GM19023 (cell line): ENCODE measurements around the gene GPR84.
A peak's percentile ranks its signal among the peaks of the same experiment; 100 is the strongest.
"Not testable (repeated sequence)": the region's sequence is repeated elsewhere in the genome, so short reads cannot be mapped to it uniquely, and the experiment has no call there.

Experiments
- ATAC-seq: cut with Tn5 transposase; IDR thresholded peaks from one replicate; pipeline ENCODE4 v1.9.1; 2021; ENCODE audit warnings: mild to moderate bottlenecking, moderate library complexity; ENCODE audit not compliant: unreplicated experiment

Gene GPR84

DNA sequence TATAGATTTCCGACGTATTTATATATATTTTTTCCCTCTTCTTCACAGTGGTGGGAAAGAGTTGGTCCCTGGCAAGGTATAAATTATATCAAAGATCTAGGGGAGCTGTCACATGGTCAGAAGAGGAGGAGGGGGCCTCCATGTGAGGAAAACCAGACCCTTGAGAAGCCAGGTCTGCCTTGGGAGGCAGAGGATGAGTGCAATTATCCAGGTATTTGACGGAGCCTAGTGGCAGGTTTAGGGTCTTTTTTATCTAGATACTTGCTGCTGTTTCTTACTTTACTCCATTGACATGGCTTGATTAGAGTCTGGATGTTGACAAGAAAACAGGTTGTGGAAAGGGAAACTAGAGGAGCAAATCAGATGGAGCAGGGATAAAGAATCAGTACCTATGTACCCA, 33.8 kb downstream of the GPR84 start:
- no peak for ATAC-seq

DNA sequence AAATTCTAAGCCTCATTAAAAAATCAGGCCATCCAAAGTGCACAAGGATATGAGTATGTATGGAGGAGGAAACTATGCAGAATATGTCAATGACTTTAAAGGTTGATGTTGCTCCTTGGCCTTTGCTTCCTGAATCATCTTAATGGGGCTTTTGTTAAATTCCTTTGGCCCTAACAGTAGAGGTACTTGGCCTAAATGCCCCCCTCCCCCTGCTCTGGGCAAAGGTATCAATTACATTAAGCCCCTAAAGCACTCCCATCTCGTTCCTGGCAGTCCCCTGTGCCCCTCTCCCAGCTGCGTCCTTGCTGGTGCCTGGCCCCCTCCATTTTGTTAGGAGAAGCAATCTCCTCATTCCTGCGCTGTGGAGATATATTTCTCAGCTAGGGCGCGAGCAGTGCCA, 34.5 kb downstream of the GPR84 start:
- ATAC-seq = no peak

DNA sequence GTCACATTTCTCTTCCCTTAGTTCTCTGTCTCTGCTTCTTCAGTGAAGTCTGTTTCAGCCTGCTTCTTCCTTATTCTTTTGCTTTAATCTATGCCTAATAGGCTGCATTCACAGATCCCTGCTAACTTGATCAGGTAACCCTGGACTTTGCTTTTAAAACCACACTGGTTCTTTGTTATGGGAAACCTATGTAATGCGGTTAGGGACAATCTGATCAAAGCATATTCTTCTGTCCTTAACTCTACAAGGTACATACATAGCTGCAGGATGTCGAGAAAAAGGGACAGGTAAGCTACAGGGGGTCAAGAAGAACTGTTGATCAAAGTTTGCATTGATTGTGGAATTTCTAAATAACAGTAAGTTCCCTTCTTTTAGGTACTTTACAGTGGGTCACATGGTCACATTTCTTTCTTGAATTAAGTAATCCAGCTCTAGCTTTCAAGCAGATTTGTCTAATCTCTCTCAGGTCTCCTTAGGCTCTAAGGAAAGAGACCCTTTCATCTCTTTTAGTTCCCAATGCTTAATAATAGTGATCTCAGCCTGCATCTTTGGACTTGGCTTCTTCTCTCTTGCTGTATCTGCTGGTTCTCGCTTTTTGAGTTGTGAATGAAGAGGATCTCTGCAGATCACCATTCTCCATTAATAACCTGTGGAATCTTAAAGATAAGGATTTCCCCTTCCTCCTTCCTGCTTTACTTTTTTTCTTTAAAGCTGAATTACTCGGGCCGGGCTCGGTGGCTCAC, 35.5 kb downstream of the GPR84 start:
- no peak for ATAC-seq

DNA sequence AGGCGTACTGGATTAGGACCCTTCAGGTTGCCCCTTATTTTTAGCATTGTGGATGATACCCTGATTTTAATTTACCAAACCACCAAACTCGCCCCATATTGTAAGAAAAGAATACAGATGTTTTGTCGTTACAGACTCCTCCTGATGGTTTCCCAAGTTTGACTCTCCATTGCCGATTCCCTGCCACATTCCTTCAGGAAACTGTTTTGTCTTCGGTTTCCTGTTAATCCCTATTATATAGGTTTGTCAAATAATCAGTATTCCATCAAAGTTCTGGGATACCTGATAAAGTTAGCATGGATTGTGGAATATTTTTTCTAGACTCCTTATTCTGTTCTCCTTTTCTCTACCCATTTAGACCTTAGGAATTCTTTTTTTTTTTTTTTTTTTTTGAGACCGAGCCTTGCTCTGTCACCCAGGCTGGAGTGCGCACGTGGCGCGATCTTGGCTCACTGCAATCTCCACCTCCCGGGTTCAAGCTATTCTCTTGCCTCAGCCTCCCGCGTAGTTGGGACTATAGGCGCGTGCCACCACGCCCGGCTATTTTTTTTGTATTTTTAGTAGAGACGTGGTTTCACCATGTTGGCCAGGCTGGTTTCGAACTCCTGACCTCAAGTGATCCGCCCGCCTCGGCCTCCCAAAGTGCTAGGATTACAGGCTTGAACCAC, 38.7 kb downstream of the GPR84 start:
- not testable (repeated sequence) for ATAC-seq

DNA sequence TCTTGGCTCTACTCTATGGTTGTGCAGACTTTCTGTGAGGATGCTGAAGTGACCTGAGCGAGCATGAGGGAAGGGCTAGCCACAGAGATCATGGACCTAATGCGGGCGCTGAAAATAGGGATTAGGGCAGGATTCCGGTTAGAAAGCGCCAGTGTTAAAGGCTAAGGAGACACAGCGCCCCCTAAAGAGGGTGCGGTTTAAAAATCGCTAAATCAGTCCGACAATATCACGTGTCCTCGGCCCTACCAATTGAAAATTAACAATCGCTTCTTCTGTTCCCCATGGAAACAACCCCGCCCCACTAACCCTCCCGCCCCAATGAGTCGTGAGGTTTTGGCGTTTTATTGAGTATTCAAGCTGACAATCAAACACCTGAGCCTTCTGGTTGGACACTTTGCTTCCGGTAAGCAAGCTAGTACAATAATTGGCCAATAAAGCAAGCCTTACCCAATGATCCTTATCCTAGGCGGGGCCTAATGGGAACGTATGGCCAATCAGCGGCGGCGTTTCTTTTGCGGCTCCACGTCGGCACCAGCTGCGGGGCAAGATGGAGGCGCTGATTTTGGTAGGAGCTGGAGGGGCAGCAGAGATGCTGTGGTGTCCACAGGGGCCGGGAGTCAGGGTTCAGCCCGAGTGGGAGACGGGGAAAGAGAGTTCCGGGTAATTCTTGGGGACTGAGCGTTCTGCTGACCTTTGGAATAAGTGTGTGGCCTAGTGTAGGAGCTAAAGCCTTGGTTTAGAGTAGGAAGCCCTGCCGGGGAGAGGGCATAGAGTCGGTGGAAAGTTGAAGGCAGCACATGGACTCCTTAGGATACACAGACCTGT, 39.5 kb downstream of the GPR84 start, which contains the start of gene COPZ1:
COPZ1 (plus strand) TSS at position 515 of the 825 bp plus-strand sequence; CDS start at position 548, 33 bp downstream.
- ATAC-seq = peak; percentile 98

- ATAC-seq = no peak
Observed at GRCh38 chr12:54321363-54321762, 42.9 kb downstream of the GPR84 start.
